ENCODE data around the gene SLC22A23. TPM values are rescaled to one million over a fixed set of nuclear protein-coding genes. Genes with fewer than 3 reads are reported as not detected.

Gene SLC22A23
- total RNA-seq, 4 donors from 2014 or later: 9.0 to 25.1 (median 13.9) TPM

- no peak for TF ChIP-seq CTCF (IDR thresholded peaks at IDR 0.05; ENCODE audit: low read depth)
Observed at GRCh38 chr6:3284436-3284876, 172.4 kb downstream of the SLC22A23 start.

- TF ChIP-seq CTCF (IDR thresholded peaks at IDR 0.05; ENCODE audit: low read depth): no peak
Observed at GRCh38 chr6:3283641-3284435, 173.0 kb downstream of the SLC22A23 start.

- no peak for TF ChIP-seq CTCF (IDR thresholded peaks at IDR 0.05; ENCODE audit: low read depth)
Observed at GRCh38 chr6:3283241-3283640, 173.6 kb downstream of the SLC22A23 start.

GRCh38 chr6:3282476-3283236, 174.2 kb downstream of the SLC22A23 start:
- no peak for TF ChIP-seq CTCF (IDR thresholded peaks at IDR 0.05; ENCODE audit: low read depth)

GRCh38 chr6:3281631-3282475, 175.0 kb downstream of the SLC22A23 start:
- TF ChIP-seq CTCF (IDR thresholded peaks at IDR 0.05; ENCODE audit: low read depth): no peak

GRCh38 chr6:3280866-3281465, 175.9 kb downstream of the SLC22A23 start:
- TF ChIP-seq CTCF (IDR thresholded peaks at IDR 0.05; ENCODE audit: low read depth): no peak
